Right lobe of liver (tissue), 6 donors: ENCODE measurements around the gene FAXC. TPM values are rescaled to one million over a fixed set of nuclear protein-coding genes. Genes with fewer than 3 reads are reported as not detected.

ENCODE experiments used
- ATAC-seq, 4 donors: fragments of 200-7000 bp; cut with Tn5 transposase; one replicate each; pipeline ENCODE4 v1.9.1; 2020; ENCODE audit warnings: mild to moderate bottlenecking in 4 of 4, moderate library complexity in 4 of 4
- DNase-seq, 3 donors: peaks; one replicate each; pipeline ENCODE4 v3.0.0-alpha.2; 2020
- H3K27ac ChIP-seq, 3 donors: fragments of 200-600 bp; one replicate each; pipeline ENCODE4 v1.8.0; 2022
- H3K27me3 ChIP-seq, 2 donors: fragments of 200-600 bp; one replicate each; pipeline ENCODE4 v1.8.0; 2022
- H3K36me3 ChIP-seq, 4 donors: fragments of 200-600 bp; sonication (generic) in 1 of 4; one replicate each; pipeline versions ENCODE4 v1.5.1 to v1.8.0; 2017 to 2022; ENCODE audit warnings: control low read depth in 1 of 4
- H3K4me1 ChIP-seq, 4 donors: fragments of 200-600 bp; sonication (generic) in 1 of 4; one replicate each; pipeline versions ENCODE4 v1.5.1 to v1.8.0; 2017 to 2022; ENCODE audit warnings: control low read depth in 1 of 4
- H3K4me3 ChIP-seq, 3 donors: fragments of 200-600 bp; one replicate each; pipeline ENCODE4 v1.8.0; 2022
- H3K9me3 ChIP-seq, 4 donors: fragments of 200-600 bp; sonication (generic) in 1 of 4; one replicate each; pipeline versions ENCODE4 v1.5.1 to v1.8.0; 2017 to 2022; ENCODE audit warnings: control low read depth in 1 of 4
- CTCF ChIP-seq, 4 donors: fragments of 200-600 bp in 3 of 4; fragments of 450-650 bp in 1 of 4; IDR thresholded peaks; one replicate each; pipeline versions ENCODE4 v1.5.1 to v1.8.0; 2016 to 2022; ENCODE audit warnings: antibody characterized with exemption in 4 of 4, mild to moderate bottlenecking in 2 of 4
- POLR2A ChIP-seq: fragments of 450-650 bp; IDR thresholded peaks from one replicate; pipeline ENCODE4 v1.6.1; 2017; ENCODE audit warnings: antibody characterized with exemption, mild to moderate bottlenecking
- WGBS: methylation state at CpG from one replicate; pipeline ENCODE4 v1.1.6; 2018; ENCODE audit warnings: low coverage, low lambda C conversion rate; ENCODE audit not compliant: insufficient coverage; ENCODE audit errors: missing lambda C conversion rate; 5-methylcytosine and 5-hydroxymethylcytosine counted together
- intact Hi-C, 2 donors: fragments of 100-400 bp; cut with DNase I; formaldehyde crosslinking; loops; one replicate each; pipeline versions ENCODE4 v1.11.2 to v1.14.1; 2022
- total RNA-seq, 6 experiments: library from RNA; depleted of rRNA in 2 of 6; stranded (reverse); fragments of >200 nt in 2 of 6; fragmentation: NEBNext Ultra II Directional in 3 of 6; extraction: Animal tissue kit (Norgen Biotek cat#: 25700) in 3 of 6; gene quantifications; one replicate each; pipeline versions ENCODE4 v1.1.0 to v1.2.4, GENCODE V29; 2016 to 2023
- donor health status: DM: no; HTN: yes; CAD: no.
- donor health status: DM: no; HTN: no; CAD: no.
- donor health status: DM: no; HTN: no; CAD: no.
- donor health status: DM: no; HTN: yes; CAD: no.
- donor health status: DM: no; HTN: yes; CAD: no.

FAXC gene
- total RNA-seq, 6 experiments from 2014 or later, result not detected

DNA sequence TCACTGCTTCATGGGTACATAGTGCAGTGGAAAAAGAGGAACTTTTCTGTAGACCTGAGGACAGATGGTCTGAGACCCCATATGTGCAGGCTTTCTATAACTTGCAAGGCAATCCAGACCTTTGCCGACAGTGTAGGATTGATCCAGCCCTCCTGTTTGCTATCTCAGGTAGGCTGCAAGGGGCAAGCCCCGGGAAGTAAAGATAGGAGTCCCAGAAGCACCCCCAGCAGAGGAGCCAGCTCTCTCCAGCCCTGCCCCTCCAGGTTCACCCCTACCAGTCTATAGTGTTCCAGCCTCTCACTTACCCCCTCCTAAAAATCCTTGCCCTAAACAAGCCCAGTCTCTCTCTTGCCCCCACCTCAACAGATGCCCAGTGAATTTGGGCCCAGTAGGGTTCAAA is 96.2 kb downstream of the FAXC start:
- Histone ChIP-seq H3K9me3 (no peaks in the 10 kb centered on the region), H3K4me1 (no peaks in the 10 kb centered on the region), H3K36me3 (no peaks in the 10 kb centered on the region), H3K4me3 (no peak overlapping the region), H3K27ac (no peak overlapping the region), H3K27me3 (no peaks in the 10 kb centered on the region)
- WGBS, result no CpG with 5 or more reads among the region's 2 CpGs
- no peak for TF ChIP-seq POLR2A
- TF ChIP-seq CTCF (IDR thresholded peaks at IDR 0.05), result no peak
- ATAC-seq (no peak), DNase-seq (no peak)
- intact Hi-C loops, result no loop called here

- Histone ChIP-seq H3K27me3 (no peaks in the 10 kb centered on the region), H3K36me3 (no peaks in the 10 kb centered on the region), H3K9me3 (no peaks in the 10 kb centered on the region), H3K27ac (no peak overlapping the region), H3K4me3 (no peak overlapping the region), H3K4me1 (no peaks in the 10 kb centered on the region)
- no peak for ATAC-seq
- intact Hi-C loops, result no loop called here
- TF ChIP-seq POLR2A, result no peak
- no peak for TF ChIP-seq CTCF (IDR thresholded peaks at IDR 0.05)
- no peak for DNase-seq
- 43% methylated on average over 5 of the region's 9 CpGs for WGBS
Observed at GRCh38 chr6:99252421-99252820, 97.1 kb downstream of the FAXC start.

GRCh38 chr6:99250476-99250875 is 99.0 kb downstream of the FAXC start:
- WGBS, result 70% methylated on average over 2 of the region's 2 CpGs
- intact Hi-C loops, result no loop called here
- no peak for ATAC-seq
- Histone ChIP-seq H3K4me3 (no peak overlapping the region), H3K36me3 (no peaks in the 10 kb centered on the region), H3K27me3 (no peaks in the 10 kb centered on the region), H3K4me1 (no peaks in the 10 kb centered on the region), H3K9me3 (no peaks in the 10 kb centered on the region), H3K27ac (no peak overlapping the region)
- no peak for DNase-seq
- no peak for TF ChIP-seq CTCF (IDR thresholded peaks at IDR 0.05)
- no peak for TF ChIP-seq POLR2A

DNA sequence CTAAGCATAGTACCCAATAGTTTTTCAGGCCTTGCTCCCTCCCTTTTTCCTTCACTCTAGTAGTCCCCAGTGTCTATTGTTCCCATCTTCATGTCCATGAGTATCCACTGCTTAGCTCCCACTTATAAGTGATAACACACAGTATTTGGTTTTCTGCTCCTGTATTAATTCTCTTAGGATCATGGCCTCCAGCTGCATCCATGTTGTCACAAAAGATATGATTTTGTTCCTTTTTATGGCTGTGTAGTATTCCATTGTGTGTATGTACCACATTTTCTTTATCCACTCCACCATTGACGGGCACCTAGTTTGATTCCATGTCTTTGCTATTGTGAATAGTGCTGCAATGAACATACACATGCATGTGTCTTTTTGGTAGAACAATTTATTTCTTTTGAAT is 102.9 kb downstream of the FAXC start:
- ATAC-seq, result no peak
- Histone ChIP-seq H3K27ac (no peak overlapping the region), H3K9me3 (no peaks in the 10 kb centered on the region), H3K4me3 (no peak overlapping the region), H3K36me3 (no peaks in the 10 kb centered on the region), H3K27me3 (no peaks in the 10 kb centered on the region), H3K4me1 (no peaks in the 10 kb centered on the region)
- DNase-seq, result no peak
- TF ChIP-seq CTCF (IDR thresholded peaks at IDR 0.05), result no peak
- no peak for TF ChIP-seq POLR2A
- 71% methylated on average over 1 of the region's 1 CpG for WGBS
- intact Hi-C loops, result no loop called here

GRCh38 chr6:99241905-99242534 is 107.5 kb downstream of the FAXC start:
- no peaks in the 10 kb centered on the region for H3K4me1 ChIP-seq
- intact Hi-C loops, result no loop called here
- no peaks in the 10 kb centered on the region for H3K27me3 ChIP-seq
- H3K9me3 ChIP-seq, result no peaks in the 10 kb centered on the region
- TF ChIP-seq POLR2A (no peak), CTCF (IDR thresholded peaks at IDR 0.05) (peak in 3 of 4 donors; percentile 19 to 45 (median 34))
- H3K4me3 ChIP-seq, result no peak overlapping the region
- no peak for DNase-seq
- no peaks in the 10 kb centered on the region for H3K36me3 ChIP-seq
- no peak overlapping the region for H3K27ac ChIP-seq
- ATAC-seq, result no peak
- 30% methylated on average over 5 of the region's 5 CpGs for WGBS
